GM13977 (cell line): ENCODE measurements around the gene RBM17.
"Not testable (repeated sequence)": the region's sequence is repeated elsewhere in the genome, so short reads cannot be mapped to it uniquely, and the experiment has no call there.

Source experiments
- DNase-seq: peaks from one replicate; pipeline ENCODE4 v3.0.0; 2012; ENCODE audit warnings: low spot score
- CTCF ChIP-seq: IDR thresholded peaks from 2 replicates; pipeline ENCODE4 v1.5.1; 2012; ENCODE audit warnings: mild to moderate bottlenecking, control low read depth; ENCODE audit not compliant: insufficient read depth; ENCODE audit errors: extremely low read depth, missing control alignments
- in situ Hi-C: fragments of 300-500 bp; cut with MboI; formaldehyde crosslinking; loops from one replicate; pipeline ENCODE4 v1.12.0; 2022; ENCODE audit warnings: low sequenced_read_pairs, low pct_unique_long_range_greater_than_20kb, mixed read lengths, inconsistent platforms; ENCODE audit not compliant: unreplicated experiment

Gene RBM17

GRCh38 chr10:6058682-6059475, 30.0 kb upstream of the RBM17 start:
- no peak for TF ChIP-seq CTCF
- in situ Hi-C loops = no loop called here
- no peak for DNase-seq

- no peak for TF ChIP-seq CTCF
- no peak for DNase-seq
- in situ Hi-C loops = no loop called here
These were observed 29.3 kb upstream of the RBM17 start for GRCh38 chr10:6059506-6059905.

- TF ChIP-seq CTCF = no peak
- in situ Hi-C loops = no loop called here
- DNase-seq = no peak
These were observed 27.8 kb upstream of the RBM17 start for GRCh38 chr10:6061056-6061455.

GRCh38 chr10:6062101-6062771, 26.6 kb upstream of the RBM17 start, which contains the start of gene IL2RA:
Gene IL2RA (minus strand): TSS chr10:6062367. CDS start chr10:6062151, 216 bp downstream.
- in situ Hi-C loops = no loop called here
- DNase-seq = no peak
- TF ChIP-seq CTCF = no peak

GRCh38 chr10:6064119-6064518, 24.7 kb upstream of the RBM17 start:
- no peak for DNase-seq
- in situ Hi-C loops = no loop called here
- no peak for TF ChIP-seq CTCF

GRCh38 chr10:6064726-6065125, 24.1 kb upstream of the RBM17 start:
- DNase-seq, in situ Hi-C loops: not testable (repeated sequence)

- no peak for DNase-seq
- in situ Hi-C loops = no loop called here
- TF ChIP-seq CTCF = no peak
These were observed 23.4 kb upstream of the RBM17 start for GRCh38 chr10:6065406-6065805.
